Retinal pigment epithelial cell (primary cell): ENCODE measurements around the gene SUN3.
A peak's percentile ranks its signal among the peaks of the same experiment; 100 is the strongest.

ENCODE experiments used
- DNase-seq: peaks from one replicate; pipeline ENCODE4 v3.0.0-alpha.2; 2010; ENCODE audit warnings: low read depth
- H3K4me3 ChIP-seq: 2 replicates; pipeline ENCODE4 v1.5.1; 2011; ENCODE audit warnings: mild to moderate bottlenecking, low read length, control low read depth, moderate library complexity
- TF ChIP-seq, protein P1 (sequence below): conservative IDR thresholded peaks from 2 replicates; pipeline ENCODE4 v1.5.1; 2011; ENCODE audit warnings: low read depth, low read length, control low read depth, inconsistent platforms

Gene SUN3

DNA sequence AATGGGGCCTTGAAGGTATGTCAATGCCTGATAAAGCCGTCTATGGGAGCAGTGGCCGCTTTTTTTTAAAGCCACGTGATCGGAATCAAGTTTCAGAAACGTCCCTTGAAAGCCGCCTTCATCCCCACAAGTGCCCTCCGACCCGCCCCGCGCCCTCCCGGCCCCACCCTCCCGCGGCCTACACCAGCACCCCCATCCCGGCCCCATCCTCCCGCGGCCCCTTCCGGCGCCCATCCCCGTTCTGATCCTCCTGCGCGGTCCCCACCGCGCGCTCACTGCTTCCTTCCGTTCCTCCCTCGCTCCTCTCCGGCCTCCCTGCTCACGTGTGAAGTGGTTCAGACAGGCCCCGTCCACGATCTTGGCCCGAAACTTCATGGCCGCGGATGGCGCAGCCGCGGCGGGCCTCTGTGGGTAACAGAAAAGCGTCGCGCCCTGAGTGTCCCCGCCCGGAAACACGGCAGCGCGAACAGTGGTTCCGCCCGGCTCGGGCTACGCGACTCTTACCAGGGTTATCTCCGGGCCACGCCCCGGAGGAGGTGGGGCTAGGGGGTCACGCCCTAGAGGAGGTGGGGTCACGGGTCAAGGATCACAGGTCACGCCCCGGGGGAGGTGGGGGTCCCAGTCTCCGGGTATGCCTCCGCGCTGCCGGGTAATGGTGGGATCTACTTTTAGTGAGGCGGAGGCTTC is 49.6 kb downstream of the SUN3 start, which contains the start of gene HUS1:
HUS1 (minus strand) TSS at position 471 of the 687 bp plus-strand sequence; CDS start at position 375, 96 bp downstream.
- H3K4me3 ChIP-seq = peak within 1 kb of the TSS; percentile 88
- peak; percentile 34 for DNase-seq
- TF ChIP-seq, protein P1, sequence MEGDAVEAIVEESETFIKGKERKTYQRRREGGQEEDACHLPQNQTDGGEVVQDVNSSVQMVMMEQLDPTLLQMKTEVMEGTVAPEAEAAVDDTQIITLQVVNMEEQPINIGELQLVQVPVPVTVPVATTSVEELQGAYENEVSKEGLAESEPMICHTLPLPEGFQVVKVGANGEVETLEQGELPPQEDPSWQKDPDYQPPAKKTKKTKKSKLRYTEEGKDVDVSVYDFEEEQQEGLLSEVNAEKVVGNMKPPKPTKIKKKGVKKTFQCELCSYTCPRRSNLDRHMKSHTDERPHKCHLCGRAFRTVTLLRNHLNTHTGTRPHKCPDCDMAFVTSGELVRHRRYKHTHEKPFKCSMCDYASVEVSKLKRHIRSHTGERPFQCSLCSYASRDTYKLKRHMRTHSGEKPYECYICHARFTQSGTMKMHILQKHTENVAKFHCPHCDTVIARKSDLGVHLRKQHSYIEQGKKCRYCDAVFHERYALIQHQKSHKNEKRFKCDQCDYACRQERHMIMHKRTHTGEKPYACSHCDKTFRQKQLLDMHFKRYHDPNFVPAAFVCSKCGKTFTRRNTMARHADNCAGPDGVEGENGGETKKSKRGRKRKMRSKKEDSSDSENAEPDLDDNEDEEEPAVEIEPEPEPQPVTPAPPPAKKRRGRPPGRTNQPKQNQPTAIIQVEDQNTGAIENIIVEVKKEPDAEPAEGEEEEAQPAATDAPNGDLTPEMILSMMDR = no peak

DNA sequence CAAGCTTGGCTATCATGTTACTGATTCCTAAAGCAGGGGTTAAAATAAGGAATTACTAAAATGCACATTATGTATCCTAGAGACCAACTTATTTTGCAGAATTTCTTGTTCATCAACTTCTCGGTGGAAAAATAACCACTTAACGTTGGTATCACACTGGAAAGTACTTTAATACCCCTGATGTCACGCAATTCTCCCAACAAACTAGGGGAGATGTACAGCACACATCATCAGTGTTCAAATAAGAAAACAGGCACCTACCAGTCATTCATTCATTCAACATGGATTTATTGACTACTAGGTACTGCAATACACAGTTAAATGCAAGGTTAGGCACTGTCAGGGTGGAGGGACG is 50.1 kb downstream of the SUN3 start:
- peak overlapping the region; percentile 88 for H3K4me3 ChIP-seq
- TF ChIP-seq, protein P1 = no peak

DNA sequence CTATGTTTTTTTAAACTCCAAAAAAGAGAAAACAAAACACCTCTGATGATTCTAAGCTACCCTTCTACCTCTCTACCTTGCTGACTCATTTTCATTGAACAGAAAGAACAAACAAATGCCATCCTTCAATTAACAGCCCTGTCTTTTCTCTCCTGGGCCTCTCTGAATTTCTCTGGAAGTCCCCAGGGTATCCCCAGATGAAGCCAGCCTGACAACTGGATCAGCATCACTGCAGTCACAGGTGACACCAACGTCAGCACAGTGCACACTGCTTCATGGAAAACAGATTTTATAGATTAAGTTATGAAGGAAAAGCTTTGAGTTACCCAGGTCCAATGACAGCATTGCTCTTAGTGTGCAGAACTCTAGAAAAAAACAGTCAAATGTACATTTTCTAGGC is 55.2 kb downstream of the SUN3 start:
- TF ChIP-seq, protein P1 = no peak
- no peak for DNase-seq
- no peak overlapping the region for H3K4me3 ChIP-seq

More for the DNA sequence above, 50.1 kb downstream of the SUN3 start:
- DNase-seq = no peak

DNA sequence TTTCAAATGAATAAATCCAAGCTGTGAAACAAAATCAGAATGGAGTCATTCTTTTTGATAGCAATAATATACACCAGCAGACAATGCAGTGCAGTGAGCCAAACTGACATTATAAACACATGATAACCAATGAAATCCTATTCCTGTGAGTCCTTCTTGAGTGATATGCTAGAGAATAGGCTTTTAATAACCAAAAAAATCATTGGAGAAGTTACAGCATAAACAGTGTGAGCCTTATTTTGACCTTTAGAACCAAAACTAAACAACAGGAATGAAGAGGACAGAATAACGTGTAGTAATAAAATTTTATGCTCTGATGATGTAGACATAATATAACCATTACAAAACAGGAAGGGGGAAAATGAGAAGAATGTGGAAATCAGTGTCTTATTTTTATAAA is 58.1 kb downstream of the SUN3 start:
- TF ChIP-seq, protein P1 = no peak
- DNase-seq = no peak
- H3K4me3 ChIP-seq = no peak overlapping the region

DNA sequence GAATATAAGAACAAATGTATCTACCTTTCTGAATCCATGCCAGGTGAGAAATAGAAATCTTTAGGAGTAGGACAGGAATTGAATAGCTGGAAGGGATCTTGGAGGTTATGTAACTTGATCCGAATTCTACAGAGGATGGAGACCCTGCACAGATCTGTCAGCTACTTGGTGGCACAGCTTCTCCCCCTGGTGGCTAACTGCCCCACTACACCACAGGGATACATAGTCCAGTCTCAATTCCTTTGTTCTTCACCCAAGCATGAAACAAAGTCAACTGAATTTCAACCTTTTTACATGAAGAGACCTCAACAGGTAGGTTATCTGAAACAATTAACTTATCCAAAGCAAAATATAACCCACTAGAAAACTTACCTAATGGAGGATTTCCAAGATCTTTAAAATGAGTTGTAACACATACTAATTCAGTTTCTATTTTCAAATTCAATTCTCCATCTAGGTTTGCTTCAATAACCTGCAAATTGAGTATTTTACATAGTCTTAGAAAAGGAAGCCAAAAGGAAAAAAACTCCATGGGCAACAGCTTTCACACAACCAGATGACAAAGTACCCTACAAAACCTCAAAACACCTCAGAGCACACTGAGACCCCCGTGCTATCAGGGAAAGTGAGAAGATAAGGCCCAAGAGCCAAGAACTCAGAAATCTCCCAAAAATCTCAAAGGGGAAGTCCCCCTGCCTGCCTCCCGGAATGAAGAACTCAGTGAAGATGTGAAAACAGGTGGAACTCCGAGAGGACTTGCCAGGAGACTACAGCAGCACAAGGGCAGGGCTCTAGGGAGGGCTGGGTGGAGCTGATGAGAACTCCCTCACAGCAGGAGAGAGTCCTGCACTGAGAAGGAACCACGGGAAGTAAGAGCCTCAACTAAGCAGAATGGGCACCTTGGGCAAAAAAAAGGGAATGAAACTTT is 59.8 kb downstream of the SUN3 start:
- peak; percentile 39 for DNase-seq
- TF ChIP-seq, protein P1 = peak; percentile 99
- no peak overlapping the region for H3K4me3 ChIP-seq

DNA sequence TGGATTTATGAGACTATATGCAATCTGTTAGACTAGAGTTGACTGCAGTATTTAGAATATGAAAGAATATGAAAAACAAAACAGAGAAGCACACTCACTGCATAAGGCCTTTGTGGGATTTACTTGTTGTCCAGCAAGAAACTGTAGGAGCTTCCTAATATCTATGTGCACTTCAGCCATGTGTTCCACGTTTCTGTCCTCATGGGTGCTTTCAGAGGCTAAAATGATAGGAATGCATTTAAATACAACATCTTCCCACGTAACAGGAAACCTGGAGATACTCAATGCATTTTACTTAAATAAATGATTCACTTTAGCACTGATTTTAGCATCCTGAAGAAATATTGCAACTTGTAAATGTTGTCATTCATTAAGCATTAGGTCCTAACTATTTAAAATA is 61.2 kb downstream of the SUN3 start:
- TF ChIP-seq, protein P1 = no peak
- no peak for DNase-seq

More for the DNA sequence above, 61.2 kb downstream of the SUN3 start:
- no peak overlapping the region for H3K4me3 ChIP-seq
